ENCODE data around the gene XPR1.

XPR1 gene

GRCh38 chr1:180641662-180642061, 9.8 kb downstream of the XPR1 start:
- Histone ChIP-seq H2AFZ (ENCODE audit: low read depth, low read length, severe bottlenecking) (no peak overlapping the region), H3F3A (ENCODE audit: insufficient read depth) (no peaks in the 10 kb centered on the region), H3K9me2 (replicated peaks; ENCODE audit: insufficient read depth, low read length) (no peaks in the 10 kb centered on the region), H3K36me3 (ENCODE audit: low read length) (no peaks in the 10 kb centered on the region), H4K20me1 (ENCODE audit: low read depth, low read length) (peaks cover 6% of the 10 kb centered on the region; the same call in 1 of the 2 replicates), H3K9me3 (ENCODE audit: insufficient read depth, low read length) (no peaks in the 10 kb centered on the region), H3K27me3 (ENCODE audit: low read length) (no peaks in the 10 kb centered on the region), H3K79me2 (ENCODE audit: insufficient read depth, low read length) (no peaks in the 10 kb centered on the region), H3K27ac (ENCODE audit: low read depth, low read length) (no peak overlapping the region), H3K4me2 (ENCODE audit: low read depth, low read length, poor library complexity, severe bottlenecking) (no peak overlapping the region), H3K4me3 (ENCODE audit: insufficient read depth, low read length, poor library complexity, severe bottlenecking) (no peak overlapping the region), H3K9ac (ENCODE audit: low read length) (no peak overlapping the region)
- TF ChIP-seq, protein P1, sequence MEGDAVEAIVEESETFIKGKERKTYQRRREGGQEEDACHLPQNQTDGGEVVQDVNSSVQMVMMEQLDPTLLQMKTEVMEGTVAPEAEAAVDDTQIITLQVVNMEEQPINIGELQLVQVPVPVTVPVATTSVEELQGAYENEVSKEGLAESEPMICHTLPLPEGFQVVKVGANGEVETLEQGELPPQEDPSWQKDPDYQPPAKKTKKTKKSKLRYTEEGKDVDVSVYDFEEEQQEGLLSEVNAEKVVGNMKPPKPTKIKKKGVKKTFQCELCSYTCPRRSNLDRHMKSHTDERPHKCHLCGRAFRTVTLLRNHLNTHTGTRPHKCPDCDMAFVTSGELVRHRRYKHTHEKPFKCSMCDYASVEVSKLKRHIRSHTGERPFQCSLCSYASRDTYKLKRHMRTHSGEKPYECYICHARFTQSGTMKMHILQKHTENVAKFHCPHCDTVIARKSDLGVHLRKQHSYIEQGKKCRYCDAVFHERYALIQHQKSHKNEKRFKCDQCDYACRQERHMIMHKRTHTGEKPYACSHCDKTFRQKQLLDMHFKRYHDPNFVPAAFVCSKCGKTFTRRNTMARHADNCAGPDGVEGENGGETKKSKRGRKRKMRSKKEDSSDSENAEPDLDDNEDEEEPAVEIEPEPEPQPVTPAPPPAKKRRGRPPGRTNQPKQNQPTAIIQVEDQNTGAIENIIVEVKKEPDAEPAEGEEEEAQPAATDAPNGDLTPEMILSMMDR (IDR thresholded peaks at IDR 0.05; ENCODE audit: insufficient read depth, low read length, poor library complexity, severe bottlenecking) = no peak
- no peak for TF ChIP-seq EZH2phosphoT487 (conservative IDR thresholded peaks at IDR 0.05; ENCODE audit: low read length)

- Histone ChIP-seq H3K9me2 (replicated peaks; ENCODE audit: insufficient read depth, low read length) (no peaks in the 10 kb centered on the region), H4K20me1 (ENCODE audit: low read depth, low read length) (peaks cover 6% of the 10 kb centered on the region; the same call in 1 of the 2 replicates), H3F3A (ENCODE audit: insufficient read depth) (no peaks in the 10 kb centered on the region), H3K27ac (ENCODE audit: low read depth, low read length) (no peak overlapping the region), H3K4me3 (ENCODE audit: insufficient read depth, low read length, poor library complexity, severe bottlenecking) (no peak overlapping the region), H3K36me3 (ENCODE audit: low read length) (no peaks in the 10 kb centered on the region), H3K9ac (ENCODE audit: low read length) (no peak overlapping the region), H3K79me2 (ENCODE audit: insufficient read depth, low read length) (no peaks in the 10 kb centered on the region), H3K9me3 (ENCODE audit: insufficient read depth, low read length) (no peaks in the 10 kb centered on the region), H2AFZ (ENCODE audit: low read depth, low read length, severe bottlenecking) (no peak overlapping the region), H3K27me3 (ENCODE audit: low read length) (no peaks in the 10 kb centered on the region), H3K4me2 (ENCODE audit: low read depth, low read length, poor library complexity, severe bottlenecking) (no peak overlapping the region)
- TF ChIP-seq, protein P1 (IDR thresholded peaks at IDR 0.05; ENCODE audit: insufficient read depth, low read length, poor library complexity, severe bottlenecking) = no peak
- TF ChIP-seq EZH2phosphoT487 (conservative IDR thresholded peaks at IDR 0.05; ENCODE audit: low read length) = no peak
These were observed 11.0 kb downstream of the XPR1 start for GRCh38 chr1:180642781-180643180.

DNA sequence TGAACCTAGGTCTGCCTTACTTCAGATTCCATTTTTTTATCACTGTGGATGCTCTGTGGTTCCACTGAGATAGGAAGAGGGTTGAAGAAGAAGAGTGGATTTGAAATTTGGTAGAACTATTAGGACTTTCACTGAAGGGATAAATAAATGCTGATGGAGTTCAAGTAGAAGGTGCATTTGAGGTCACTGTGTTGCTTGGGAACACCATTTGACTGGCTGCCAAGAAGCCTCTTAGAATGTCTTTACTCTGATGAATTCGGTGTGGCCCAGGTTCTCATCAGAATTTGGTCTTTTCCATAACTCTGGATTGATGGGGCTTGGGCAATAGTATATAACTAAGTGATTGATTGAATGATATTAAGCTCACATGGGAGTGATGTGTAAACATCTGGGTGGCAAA, 11.9 kb downstream of the XPR1 start:
- Histone ChIP-seq H3K9me3 (ENCODE audit: insufficient read depth, low read length) (no peaks in the 10 kb centered on the region), H3K9me2 (replicated peaks; ENCODE audit: insufficient read depth, low read length) (no peaks in the 10 kb centered on the region), H3K27me3 (ENCODE audit: low read length) (no peaks in the 10 kb centered on the region), H3F3A (ENCODE audit: insufficient read depth) (no peaks in the 10 kb centered on the region), H3K9ac (ENCODE audit: low read length) (no peak overlapping the region), H3K36me3 (ENCODE audit: low read length) (no peaks in the 10 kb centered on the region), H3K79me2 (ENCODE audit: insufficient read depth, low read length) (no peaks in the 10 kb centered on the region), H3K4me2 (ENCODE audit: low read depth, low read length, poor library complexity, severe bottlenecking) (no peak overlapping the region), H2AFZ (ENCODE audit: low read depth, low read length, severe bottlenecking) (no peak overlapping the region), H4K20me1 (ENCODE audit: low read depth, low read length) (peaks cover 6% of the 10 kb centered on the region; the same call in 1 of the 2 replicates), H3K4me3 (ENCODE audit: insufficient read depth, low read length, poor library complexity, severe bottlenecking) (no peak overlapping the region), H3K27ac (ENCODE audit: low read depth, low read length) (no peak overlapping the region)
- TF ChIP-seq EZH2phosphoT487 (conservative IDR thresholded peaks at IDR 0.05; ENCODE audit: low read length) = no peak
- TF ChIP-seq, protein P1 (IDR thresholded peaks at IDR 0.05; ENCODE audit: insufficient read depth, low read length, poor library complexity, severe bottlenecking) = no peak
